ENCODE data around the gene SPACA6.
"Not testable (repeated sequence)": the region's sequence is repeated elsewhere in the genome, so short reads cannot be mapped to it uniquely, and the experiment has no call there.

The SPACA6 gene, protein sequence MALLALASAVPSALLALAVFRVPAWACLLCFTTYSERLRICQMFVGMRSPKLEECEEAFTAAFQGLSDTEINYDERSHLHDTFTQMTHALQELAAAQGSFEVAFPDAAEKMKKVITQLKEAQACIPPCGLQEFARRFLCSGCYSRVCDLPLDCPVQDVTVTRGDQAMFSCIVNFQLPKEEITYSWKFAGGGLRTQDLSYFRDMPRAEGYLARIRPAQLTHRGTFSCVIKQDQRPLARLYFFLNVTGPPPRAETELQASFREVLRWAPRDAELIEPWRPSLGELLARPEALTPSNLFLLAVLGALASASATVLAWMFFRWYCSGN

DNA sequence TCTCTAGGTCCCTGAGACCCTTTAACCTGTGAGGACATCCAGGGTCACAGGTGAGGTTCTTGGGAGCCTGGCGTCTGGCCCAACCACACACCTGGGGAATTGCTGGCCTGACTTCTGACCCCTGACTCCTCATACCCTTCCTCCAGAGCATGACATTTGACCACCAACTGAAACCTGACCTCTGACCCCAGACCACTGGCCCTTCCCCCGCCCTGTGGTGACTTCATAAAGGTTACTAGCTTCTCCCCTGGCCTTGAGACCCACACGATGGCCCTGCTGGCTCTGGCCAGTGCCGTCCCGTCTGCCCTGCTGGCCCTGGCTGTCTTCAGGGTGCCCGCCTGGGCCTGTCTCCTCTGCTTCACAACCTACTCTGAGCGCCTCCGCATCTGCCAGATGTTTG lies at the start of gene SPACA6:
TSS of gene SPACA6 (plus strand) at position 71 of the 400 bp plus-strand sequence. CDS start at position 268, 197 bp downstream.
- ChIA-PET POLR2A (interaction anchor here (0.6 to 1.2 kb wide), 2 partner anchors 10 to 12 kb away, joined by 3 read pairs; no protein-coding TSS in a partner anchor), CTCF (no interaction called here)
- TF ChIP-seq, protein P1, sequence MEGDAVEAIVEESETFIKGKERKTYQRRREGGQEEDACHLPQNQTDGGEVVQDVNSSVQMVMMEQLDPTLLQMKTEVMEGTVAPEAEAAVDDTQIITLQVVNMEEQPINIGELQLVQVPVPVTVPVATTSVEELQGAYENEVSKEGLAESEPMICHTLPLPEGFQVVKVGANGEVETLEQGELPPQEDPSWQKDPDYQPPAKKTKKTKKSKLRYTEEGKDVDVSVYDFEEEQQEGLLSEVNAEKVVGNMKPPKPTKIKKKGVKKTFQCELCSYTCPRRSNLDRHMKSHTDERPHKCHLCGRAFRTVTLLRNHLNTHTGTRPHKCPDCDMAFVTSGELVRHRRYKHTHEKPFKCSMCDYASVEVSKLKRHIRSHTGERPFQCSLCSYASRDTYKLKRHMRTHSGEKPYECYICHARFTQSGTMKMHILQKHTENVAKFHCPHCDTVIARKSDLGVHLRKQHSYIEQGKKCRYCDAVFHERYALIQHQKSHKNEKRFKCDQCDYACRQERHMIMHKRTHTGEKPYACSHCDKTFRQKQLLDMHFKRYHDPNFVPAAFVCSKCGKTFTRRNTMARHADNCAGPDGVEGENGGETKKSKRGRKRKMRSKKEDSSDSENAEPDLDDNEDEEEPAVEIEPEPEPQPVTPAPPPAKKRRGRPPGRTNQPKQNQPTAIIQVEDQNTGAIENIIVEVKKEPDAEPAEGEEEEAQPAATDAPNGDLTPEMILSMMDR (IDR thresholded peaks at IDR 0.05; ENCODE audit: insufficient read depth, low read length, missing control alignments) = no peak
- DNase-seq (ENCODE audit: low read depth, low spot score) = no peak
- H3K4me3 ChIP-seq (ENCODE audit: low read depth, low read length) = peak within 1 kb of the TSS; percentile 96

DNA sequence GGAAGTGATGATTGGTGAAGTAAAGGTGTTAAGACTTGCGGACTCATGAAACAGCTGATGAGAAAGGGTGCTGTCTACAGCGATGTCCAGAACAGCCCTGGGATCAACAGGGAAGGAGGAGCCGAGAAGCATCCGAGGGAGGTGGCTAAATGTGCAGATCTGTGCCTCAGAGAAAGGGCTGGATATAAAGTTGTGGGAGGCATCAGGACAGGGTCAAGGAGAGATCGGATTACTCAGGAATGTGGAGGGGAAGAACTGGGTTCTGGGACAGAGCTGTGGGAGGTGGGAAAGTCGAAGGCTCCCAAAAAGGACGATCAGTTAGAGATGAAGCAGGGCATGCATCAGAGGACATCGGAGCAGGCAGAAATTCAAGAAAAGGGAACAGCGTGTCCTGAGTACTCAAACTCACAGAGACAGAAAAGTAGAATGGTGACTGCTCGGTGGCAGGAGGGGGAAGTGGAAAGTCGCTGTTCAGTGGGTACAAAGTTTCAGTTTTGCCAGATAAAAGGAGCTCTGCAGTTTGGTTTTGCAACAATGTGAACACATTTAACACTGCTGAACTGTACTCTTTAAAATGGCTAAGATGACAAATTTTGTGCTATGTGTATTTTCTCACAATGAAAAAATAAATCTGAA lies 48.4 kb upstream of the SPACA6 start:
- no peak for DNase-seq (ENCODE audit: low read depth, low spot score)
- no peak overlapping the region for H3K4me3 ChIP-seq (ENCODE audit: low read depth, low read length)
- TF ChIP-seq, protein P1 (IDR thresholded peaks at IDR 0.05; ENCODE audit: insufficient read depth, low read length, missing control alignments) = no peak
- ChIA-PET POLR2A (no interaction called here), CTCF (interaction anchor here (0.9 to 1.2 kb wide), 3 partner anchors 12 to 172 kb away, joined by 3 to 6 read pairs (median 4); no protein-coding TSS in a partner anchor)

DNA sequence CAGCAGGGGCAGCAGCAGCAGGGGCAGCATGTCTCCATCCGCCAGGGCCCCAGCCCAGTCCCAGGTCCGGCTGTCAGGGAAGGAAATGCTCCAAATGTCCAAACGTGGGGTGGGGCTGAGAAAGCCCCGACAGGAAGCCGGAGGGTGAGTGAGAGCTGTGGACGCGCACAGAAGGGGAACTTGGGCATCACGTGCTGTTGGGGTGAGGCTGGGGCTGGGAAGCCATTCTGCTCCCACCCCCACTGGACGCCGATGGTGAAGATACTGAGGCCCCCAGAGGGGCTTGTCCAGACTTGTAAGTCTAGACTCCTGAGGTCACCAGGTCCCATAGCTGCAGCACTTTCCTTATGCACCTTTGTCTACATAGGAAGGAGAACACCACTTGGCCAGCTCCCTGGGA lies 46.4 kb upstream of the SPACA6 start, which contains the start of gene SIGLEC14:
TSS of gene SIGLEC14 (minus strand) at position 96 of the 400 bp plus-strand sequence. CDS start at position 30, 66 bp downstream.
- CTCF ChIA-PET; H3K4me3 ChIP-seq (ENCODE audit: low read depth, low read length); DNase-seq (ENCODE audit: low read depth, low spot score); POLR2A ChIA-PET: not testable (repeated sequence)

DNA sequence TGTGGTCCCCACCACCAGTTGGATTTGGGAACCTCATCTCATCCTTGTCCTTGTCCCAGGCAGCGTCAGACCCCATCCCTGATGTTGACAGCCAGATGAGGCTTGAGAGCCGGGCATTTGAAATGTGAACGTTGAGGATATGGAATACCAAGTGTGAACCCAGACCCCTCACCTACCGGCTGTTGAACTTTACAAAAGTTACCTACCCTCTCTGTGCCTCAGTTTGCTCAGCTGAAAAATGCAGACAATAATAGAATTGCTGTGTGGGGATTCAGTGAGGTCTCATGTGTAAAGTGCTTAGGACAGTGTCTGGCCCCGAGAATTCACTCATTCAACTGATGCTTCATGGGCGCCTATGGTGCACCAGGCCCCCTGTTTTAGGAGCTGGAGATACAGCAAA lies 45.8 kb upstream of the SPACA6 start:
- TF ChIP-seq, protein P1 (IDR thresholded peaks at IDR 0.05; ENCODE audit: insufficient read depth, low read length, missing control alignments) = no peak
- ChIA-PET POLR2A (no interaction called here), CTCF (no interaction called here)
- H3K4me3 ChIP-seq (ENCODE audit: low read depth, low read length) = no peak overlapping the region
- DNase-seq (ENCODE audit: low read depth, low spot score) = no peak

DNA sequence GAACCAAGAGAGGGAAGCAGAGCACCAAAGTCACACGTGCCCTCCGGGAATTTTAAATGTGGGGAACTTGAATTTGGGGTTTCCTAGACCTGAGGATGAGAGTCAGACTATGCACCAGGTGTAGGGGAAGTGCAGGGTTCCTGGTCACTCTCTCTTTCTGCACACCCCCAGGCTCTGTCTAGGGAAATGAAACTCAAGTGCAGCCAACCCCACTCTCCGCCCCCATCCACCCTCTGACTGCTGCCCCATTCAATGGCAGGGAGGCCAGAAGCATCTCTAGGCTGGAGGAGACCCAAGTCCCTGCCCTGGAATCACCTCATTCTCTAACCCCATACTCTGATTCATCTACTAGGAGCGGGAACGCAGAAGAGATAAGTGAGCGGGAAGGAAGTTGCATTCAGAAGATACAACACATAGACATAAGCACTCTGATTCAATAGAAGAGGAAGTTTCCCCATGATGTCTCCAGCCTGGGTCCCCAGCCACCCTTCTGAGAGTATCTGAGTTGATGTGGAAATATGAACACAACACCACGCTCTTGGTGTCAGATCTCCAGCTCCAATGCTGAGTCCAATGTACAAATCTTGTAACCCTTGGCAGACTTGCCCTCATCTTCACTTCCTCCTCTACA lies 41.8 kb upstream of the SPACA6 start:
- no peak overlapping the region for H3K4me3 ChIP-seq (ENCODE audit: low read depth, low read length)
- DNase-seq (ENCODE audit: low read depth, low spot score) = no peak
- TF ChIP-seq, protein P1 (IDR thresholded peaks at IDR 0.05; ENCODE audit: insufficient read depth, low read length, missing control alignments) = no peak
- ChIA-PET POLR2A (no interaction called here), CTCF (interaction anchor here (1.5 kb wide), 1 partner anchor 11 kb away, joined by 4 read pairs; no protein-coding TSS in a partner anchor)

DNA sequence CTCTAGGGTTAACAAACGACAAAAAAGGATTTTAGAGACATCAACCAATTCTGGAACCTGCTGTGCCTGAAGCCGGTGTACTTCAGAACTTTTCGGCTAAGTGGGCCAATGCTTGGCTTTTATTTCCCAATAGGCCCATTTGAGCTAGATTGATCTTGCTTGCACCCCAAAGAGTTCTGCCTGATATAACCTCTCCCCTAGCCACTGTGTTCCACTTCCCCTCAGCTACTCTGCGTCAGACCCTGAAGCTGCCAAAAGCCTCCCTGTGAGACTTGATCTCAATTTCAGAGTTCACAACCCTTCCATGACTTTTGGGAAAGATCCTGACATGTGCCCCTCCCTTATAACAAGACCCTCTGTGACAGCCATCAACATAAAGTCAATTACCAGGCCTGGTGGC lies 40.9 kb upstream of the SPACA6 start:
- POLR2A ChIA-PET = no interaction called here
- DNase-seq (ENCODE audit: low read depth, low spot score) = no peak
- no peak overlapping the region for H3K4me3 ChIP-seq (ENCODE audit: low read depth, low read length)
- TF ChIP-seq, protein P1 (IDR thresholded peaks at IDR 0.05; ENCODE audit: insufficient read depth, low read length, missing control alignments) = no peak
- CTCF ChIA-PET = interaction anchor here (0.9 to 1.5 kb wide), 4 partner anchors 12 to 231 kb away, joined by 3 to 5 read pairs (median 4); no protein-coding TSS in a partner anchor
